GM23248 (cell line): ENCODE results near the gene CMPK2.

ENCODE experiments used
- EZH2 ChIP-seq: fragments of 200-600 bp; sonication (generic); IDR thresholded peaks from 2 replicates; pipeline ENCODE4 v1.6.1; 2018; ENCODE audit warnings: antibody characterized with exemption, mild to moderate bottlenecking; ENCODE audit not compliant: insufficient read depth, poor library complexity, severe bottlenecking
- EZH2phosphoT487 ChIP-seq: fragments of 200-600 bp; sonication (generic); IDR thresholded peaks from 2 replicates; pipeline ENCODE4 v1.6.1; 2018; ENCODE audit warnings: antibody characterized with exemption, moderate library complexity, mild to moderate bottlenecking, low read depth; ENCODE audit not compliant: insufficient read depth

DNA sequence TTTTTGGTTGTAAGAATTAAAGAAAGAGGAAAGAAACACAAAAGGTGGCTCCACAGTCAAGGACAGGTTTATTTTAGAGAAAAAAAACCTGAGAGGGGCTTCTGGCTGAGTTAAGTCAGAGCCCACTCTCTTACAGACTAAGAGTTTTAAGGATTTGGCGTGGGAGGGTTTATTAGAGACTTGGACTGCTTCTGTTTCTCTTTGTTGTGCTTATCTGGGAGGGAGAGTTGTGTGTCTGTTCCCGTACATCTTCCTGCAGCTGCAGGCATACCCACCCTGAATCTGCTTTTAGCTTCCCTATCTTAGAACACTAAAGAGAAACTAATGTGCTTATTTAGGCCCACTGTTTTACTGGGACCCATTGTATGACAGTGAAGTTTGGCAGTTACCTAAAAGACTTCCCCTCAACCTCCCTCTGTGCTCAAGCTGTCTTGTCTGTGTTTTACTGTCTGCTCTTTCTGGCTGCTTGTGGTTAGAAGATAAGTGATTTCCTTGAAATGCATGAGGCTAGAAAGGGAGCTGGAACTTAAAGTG, 14.6 kb upstream of the CMPK2 start:
- no peak for TF ChIP-seq EZH2
- no peak for TF ChIP-seq EZH2phosphoT487
